AG09309 (cell line): Measurements from ENCODE around the gene AFF3.

Experiments
- DNase-seq: peaks from one replicate; pipeline ENCODE4 v3.0.0-alpha.2; 2010; ENCODE audit warnings: low read depth
- H3K4me3 ChIP-seq: 2 replicates; pipeline ENCODE4 v1.5.1; 2011; ENCODE audit warnings: mild to moderate bottlenecking, low read depth, low read length, moderate library complexity; ENCODE audit not compliant: control insufficient read depth
- TF ChIP-seq, protein P1 (sequence below): IDR thresholded peaks from 2 replicates; pipeline ENCODE4 v1.5.1; 2011; ENCODE audit warnings: mild to moderate bottlenecking, low read depth, low read length, inconsistent platforms; ENCODE audit not compliant: insufficient read depth, control insufficient read depth; ENCODE audit errors: missing control alignments

The AFF3 gene

DNA sequence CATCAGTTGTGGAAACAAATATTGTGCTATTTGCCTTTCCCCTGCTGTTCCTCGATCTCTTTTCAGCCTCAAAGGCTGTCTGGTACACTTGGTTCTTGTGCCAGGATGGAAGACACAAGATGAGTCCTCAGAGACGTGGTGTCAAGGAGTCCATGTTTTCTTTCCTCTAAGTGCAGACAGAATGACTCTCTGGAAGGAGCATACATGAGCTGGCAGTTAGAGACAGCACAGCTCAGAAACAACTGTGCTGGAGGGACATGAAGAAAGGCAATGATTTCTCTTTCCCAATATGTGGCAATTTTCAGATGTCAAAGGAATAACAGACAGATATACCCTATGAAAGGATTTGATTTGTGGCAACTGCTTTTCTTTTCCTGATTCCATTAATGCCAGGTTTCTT is 162.2 kb downstream of the AFF3 start:
- TF ChIP-seq, protein P1, sequence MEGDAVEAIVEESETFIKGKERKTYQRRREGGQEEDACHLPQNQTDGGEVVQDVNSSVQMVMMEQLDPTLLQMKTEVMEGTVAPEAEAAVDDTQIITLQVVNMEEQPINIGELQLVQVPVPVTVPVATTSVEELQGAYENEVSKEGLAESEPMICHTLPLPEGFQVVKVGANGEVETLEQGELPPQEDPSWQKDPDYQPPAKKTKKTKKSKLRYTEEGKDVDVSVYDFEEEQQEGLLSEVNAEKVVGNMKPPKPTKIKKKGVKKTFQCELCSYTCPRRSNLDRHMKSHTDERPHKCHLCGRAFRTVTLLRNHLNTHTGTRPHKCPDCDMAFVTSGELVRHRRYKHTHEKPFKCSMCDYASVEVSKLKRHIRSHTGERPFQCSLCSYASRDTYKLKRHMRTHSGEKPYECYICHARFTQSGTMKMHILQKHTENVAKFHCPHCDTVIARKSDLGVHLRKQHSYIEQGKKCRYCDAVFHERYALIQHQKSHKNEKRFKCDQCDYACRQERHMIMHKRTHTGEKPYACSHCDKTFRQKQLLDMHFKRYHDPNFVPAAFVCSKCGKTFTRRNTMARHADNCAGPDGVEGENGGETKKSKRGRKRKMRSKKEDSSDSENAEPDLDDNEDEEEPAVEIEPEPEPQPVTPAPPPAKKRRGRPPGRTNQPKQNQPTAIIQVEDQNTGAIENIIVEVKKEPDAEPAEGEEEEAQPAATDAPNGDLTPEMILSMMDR, result no peak
- no peak for DNase-seq
- no peak overlapping the region for H3K4me3 ChIP-seq

DNA sequence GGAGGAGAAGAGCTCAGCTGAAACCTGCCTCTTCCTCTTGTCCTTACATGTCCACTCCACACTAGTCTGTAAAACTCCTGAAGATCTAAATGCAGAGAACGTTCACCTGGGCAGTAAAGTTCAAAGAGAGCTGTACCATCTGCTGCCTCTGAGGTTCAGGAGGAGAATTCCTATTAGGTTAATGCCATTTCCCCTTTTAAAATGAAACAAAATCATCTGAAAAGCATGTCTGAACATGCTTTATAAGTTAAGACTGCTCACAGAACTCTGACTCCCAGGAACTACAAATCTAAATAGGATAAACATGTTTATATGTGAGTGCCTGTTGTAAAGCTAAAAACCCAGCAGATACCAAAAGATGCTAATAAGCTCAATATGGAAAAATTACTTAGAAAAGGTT is 164.4 kb downstream of the AFF3 start:
- no peak for DNase-seq
- no peak overlapping the region for H3K4me3 ChIP-seq
- TF ChIP-seq, protein P1, result no peak

DNA sequence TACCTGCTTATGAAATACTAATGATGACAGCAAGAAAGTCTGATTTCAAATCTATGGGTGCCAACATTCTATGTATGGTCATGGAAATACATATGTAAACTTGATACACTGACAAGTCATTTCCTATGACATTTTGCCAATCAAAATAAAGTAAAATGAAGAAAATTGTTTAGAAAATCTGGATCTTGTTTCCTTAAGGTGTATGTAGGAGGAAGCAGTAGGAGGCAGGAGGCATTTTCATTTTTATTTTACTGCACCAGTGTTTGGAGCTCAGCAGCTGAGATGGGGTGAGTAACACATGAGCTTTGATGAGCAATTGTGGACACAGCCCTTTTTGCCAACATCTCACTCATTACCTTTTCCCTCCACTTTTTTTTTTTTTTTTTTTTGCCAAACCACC is 167.0 kb downstream of the AFF3 start:
- TF ChIP-seq, protein P1, result no peak
- DNase-seq, result peak; percentile 40
- H3K4me3 ChIP-seq, result no peak overlapping the region

DNA sequence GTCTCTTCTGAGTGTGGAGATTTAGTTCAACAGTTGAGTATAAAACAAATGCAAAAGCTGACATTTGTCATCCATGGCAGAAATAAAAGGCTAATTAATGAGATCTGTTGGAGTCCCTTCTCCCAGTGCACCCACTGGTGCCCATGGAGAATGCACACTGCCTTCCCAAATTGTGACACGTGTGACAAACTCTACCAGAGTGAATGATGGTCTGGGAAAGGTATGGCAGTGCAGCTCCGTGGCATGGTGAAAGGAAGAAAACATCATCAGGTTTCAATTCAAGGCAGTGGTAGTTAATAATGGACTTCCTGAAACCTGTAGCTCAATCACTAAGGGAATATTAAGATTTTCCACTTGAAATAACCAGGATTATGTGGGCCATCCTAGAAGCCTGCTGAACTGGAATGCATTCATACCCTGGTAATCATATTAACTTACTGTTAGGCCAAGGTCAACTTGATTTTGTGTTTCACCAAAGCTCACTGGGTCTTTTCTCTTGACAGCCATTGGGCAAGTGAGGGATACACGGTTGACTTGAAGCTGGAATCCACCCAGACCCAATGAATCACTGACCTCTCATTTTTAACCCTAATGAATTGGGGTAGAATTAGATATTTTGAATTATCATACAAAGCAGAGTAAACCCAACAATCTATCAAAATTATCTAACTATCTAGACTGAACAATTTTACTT is 167.6 kb downstream of the AFF3 start:
- TF ChIP-seq, protein P1, result no peak
- no peak for DNase-seq
- no peak overlapping the region for H3K4me3 ChIP-seq

DNA sequence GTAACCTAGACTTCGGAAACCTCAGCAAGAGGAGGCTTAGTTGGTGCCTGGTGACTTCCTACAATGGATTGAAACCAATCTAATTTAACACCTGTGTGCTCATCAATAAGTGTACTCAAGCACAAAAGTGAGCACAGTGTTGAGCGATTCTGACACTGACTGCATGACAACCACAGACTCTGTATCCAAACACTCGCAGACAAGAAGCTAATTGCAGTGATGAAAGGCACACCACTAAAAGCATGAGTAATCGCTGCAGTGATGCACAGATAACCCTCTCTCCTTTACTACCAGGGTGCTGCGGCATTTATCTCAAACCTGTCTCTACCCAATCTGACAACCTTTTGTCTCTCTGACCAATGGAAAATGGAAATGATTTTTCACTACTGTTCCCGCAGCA is 168.1 kb downstream of the AFF3 start:
- TF ChIP-seq, protein P1, result no peak
- no peak overlapping the region for H3K4me3 ChIP-seq
- no peak for DNase-seq

DNA sequence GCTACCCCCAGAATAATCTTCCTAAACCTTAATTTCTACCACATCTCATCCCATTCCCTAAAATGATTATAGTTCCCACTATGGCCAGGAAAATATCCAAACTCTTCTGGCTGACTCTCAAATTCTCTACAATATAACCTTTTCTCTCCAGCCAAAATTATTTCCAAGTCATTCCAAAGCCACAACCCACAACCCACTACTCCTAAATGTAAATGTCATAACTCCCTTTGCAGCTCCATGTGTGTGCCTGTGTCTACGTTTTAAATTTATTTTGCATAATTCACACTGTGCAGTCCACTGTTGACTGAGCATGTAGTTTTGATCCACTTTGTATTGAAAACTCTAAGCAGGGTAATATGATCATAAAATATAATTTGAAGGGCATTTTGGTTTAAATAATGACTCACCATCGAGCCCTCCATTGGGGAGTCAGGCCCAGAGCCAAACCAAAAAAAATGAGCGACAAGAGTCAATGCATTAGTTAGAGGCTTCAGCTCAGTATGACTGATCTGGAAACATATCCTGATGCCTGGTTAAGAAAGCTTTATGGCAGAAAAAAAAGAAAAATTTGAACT is 171.0 kb downstream of the AFF3 start:
- no peak for DNase-seq
- TF ChIP-seq, protein P1, result no peak
- no peak overlapping the region for H3K4me3 ChIP-seq
